GM12878 (cell line): ENCODE data around the gene RUNDC3A.

Experiments used
- CEBPB ChIP-seq, 2 experiments: fragments of 150-350 bp in 1 of 2; IDR thresholded peaks; 2 replicates each; pipeline ENCODE4 v1.6.1; 2012 to 2014; ENCODE audit warnings: low read depth in 2 of 2, low read length in 2 of 2, borderline replicate concordance in 1 of 2, inconsistent platforms in 1 of 2
- EGR1 ChIP-seq, 2 experiments: IDR thresholded peaks; 1 replicate in 1 of 2; 2 replicates in 1 of 2; pipeline ENCODE4 v1.6.1; 2011 to 2012; ENCODE audit warnings: low read depth in 2 of 2, low read length in 2 of 2, borderline replicate concordance in 1 of 2, mild to moderate bottlenecking in 1 of 2, moderate library complexity in 1 of 2
- FOXK2 ChIP-seq: fragments of 450-650 bp; IDR thresholded peaks from 2 replicates; pipeline ENCODE4 v1.6.1; 2017; ENCODE audit warnings: mild to moderate bottlenecking, moderate library complexity
- JUNB ChIP-seq: IDR thresholded peaks from 2 replicates; pipeline ENCODE4 v1.6.1; 2016; ENCODE audit warnings: antibody characterized with exemption, mild to moderate bottlenecking
- JUND ChIP-seq: IDR thresholded peaks from 2 replicates; pipeline ENCODE4 v1.6.1; 2012; ENCODE audit warnings: low read depth, mild to moderate bottlenecking, low read length, improper control_type of control experiment, moderate library complexity
- NR2C2 ChIP-seq: IDR thresholded peaks from 2 replicates; pipeline ENCODE4 v1.6.1; 2011; ENCODE audit warnings: borderline replicate concordance, low read depth; ENCODE audit not compliant: control insufficient read depth, insufficient read length
- POU2F2 ChIP-seq: IDR thresholded peaks from 3 replicates; pipeline ENCODE4 v1.6.1; 2011; ENCODE audit warnings: low read depth, mild to moderate bottlenecking, low read length, borderline replicate concordance
- USF2 ChIP-seq: IDR thresholded peaks from 2 replicates; pipeline ENCODE4 v1.6.1; 2011; ENCODE audit warnings: low read depth, low read length, improper control_type of control experiment, borderline replicate concordance
- TF ChIP-seq, protein P1 (sequence below), 3 experiments: IDR thresholded peaks in 2 of 3; conservative IDR thresholded peaks in 1 of 3; 2 replicates each; pipeline ENCODE4 v1.5.1; 2011; ENCODE audit warnings: low read depth in 3 of 3, low read length in 3 of 3, mild to moderate bottlenecking in 3 of 3, control low read depth in 2 of 3, moderate library complexity in 2 of 3, inconsistent platforms in 1 of 3, mixed read lengths in 1 of 3; ENCODE audit not compliant: control insufficient read depth in 2 of 3, insufficient read depth in 1 of 3; ENCODE audit errors: extremely low read depth in 1 of 3

- no peak for TF ChIP-seq POU2F2
- TF ChIP-seq, protein P1, sequence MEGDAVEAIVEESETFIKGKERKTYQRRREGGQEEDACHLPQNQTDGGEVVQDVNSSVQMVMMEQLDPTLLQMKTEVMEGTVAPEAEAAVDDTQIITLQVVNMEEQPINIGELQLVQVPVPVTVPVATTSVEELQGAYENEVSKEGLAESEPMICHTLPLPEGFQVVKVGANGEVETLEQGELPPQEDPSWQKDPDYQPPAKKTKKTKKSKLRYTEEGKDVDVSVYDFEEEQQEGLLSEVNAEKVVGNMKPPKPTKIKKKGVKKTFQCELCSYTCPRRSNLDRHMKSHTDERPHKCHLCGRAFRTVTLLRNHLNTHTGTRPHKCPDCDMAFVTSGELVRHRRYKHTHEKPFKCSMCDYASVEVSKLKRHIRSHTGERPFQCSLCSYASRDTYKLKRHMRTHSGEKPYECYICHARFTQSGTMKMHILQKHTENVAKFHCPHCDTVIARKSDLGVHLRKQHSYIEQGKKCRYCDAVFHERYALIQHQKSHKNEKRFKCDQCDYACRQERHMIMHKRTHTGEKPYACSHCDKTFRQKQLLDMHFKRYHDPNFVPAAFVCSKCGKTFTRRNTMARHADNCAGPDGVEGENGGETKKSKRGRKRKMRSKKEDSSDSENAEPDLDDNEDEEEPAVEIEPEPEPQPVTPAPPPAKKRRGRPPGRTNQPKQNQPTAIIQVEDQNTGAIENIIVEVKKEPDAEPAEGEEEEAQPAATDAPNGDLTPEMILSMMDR (IDR thresholded peaks at IDR 0.05 in 2 of 3, conservative IDR thresholded peaks at IDR 0.05 in 1 of 3; ENCODE audit: control insufficient read depth in 2 of 3, extremely low read depth in 1 of 3, insufficient read depth in 1 of 3, low read depth in 3 of 3, low read length in 3 of 3), result no peak
- no peak for TF ChIP-seq USF2
- no peak for TF ChIP-seq JUNB
- TF ChIP-seq CEBPB (IDR thresholded peaks at IDR 0.05; ENCODE audit: borderline replicate concordance in 1 of 2, low read depth in 2 of 2, low read length in 2 of 2), result no peak
- TF ChIP-seq EGR1 (IDR thresholded peaks at IDR 0.05; ENCODE audit: borderline replicate concordance in 1 of 2, low read depth in 2 of 2, low read length in 2 of 2), result no peak
- no peak for TF ChIP-seq NR2C2
- no peak for TF ChIP-seq FOXK2
- no peak for TF ChIP-seq JUND
Observed at GRCh38 chr17:44335968-44336367, 27.6 kb downstream of the RUNDC3A start.
